ENCODE measurements around the gene GCK.

DNA sequence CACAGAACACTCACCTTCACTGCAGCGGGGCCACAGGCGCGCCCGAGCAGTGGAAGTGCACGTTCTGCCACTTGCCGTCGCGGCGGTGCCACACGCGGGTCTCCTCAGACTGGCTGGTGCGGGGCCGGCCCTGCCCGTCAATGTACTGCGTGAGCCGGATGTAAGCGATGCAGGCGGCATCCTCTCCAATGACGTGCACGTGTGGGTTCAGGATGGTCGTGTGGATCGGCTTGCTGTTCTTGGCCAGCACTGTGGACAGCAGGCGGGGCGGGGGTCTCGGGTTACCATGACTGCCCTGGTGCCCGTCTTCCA lies 30.8 kb upstream of the GCK start:
- no peak for TF ChIP-seq EGR1 (IDR thresholded peaks at IDR 0.05; ENCODE audit: low read depth in 2 of 2)
- TF ChIP-seq CTCF (IDR thresholded peaks at IDR 0.05; ENCODE audit: low read depth, low read length, missing input control): no peak
